Esophagus muscularis mucosa (tissue), 4 donors: ENCODE results near the gene RP9. TPM values are rescaled to one million over a fixed set of nuclear protein-coding genes. Genes with fewer than 3 reads are reported as not detected.

Source experiments
- DNase-seq: peaks from one replicate; pipeline ENCODE4 v3.0.0-alpha.2; 2017; ENCODE audit errors: extremely low spot score
- H3K27ac ChIP-seq, 4 donors: fragments of 200-600 bp; sonication (generic); replicated peaks in 1 of 4; 1 replicate in 3 of 4; 2 replicates in 1 of 4; pipeline ENCODE4 v1.5.1; 2016 to 2019; ENCODE audit warnings: mild to moderate bottlenecking in 1 of 4
- H3K27me3 ChIP-seq, 4 donors: fragments of 200-600 bp; sonication (generic); one replicate each; pipeline versions ENCODE4 v1.5.1 to v1.6.0; 2016 to 2019
- H3K36me3 ChIP-seq, 4 donors: fragments of 200-600 bp; sonication (generic); one replicate each; pipeline ENCODE4 v1.5.1; 2016 to 2019
- H3K4me1 ChIP-seq, 4 donors: fragments of 200-600 bp; sonication (generic); one replicate each; pipeline ENCODE4 v1.5.1; 2016 to 2019
- H3K4me3 ChIP-seq, 4 donors: fragments of 200-600 bp; sonication (generic); 1 replicate in 2 of 4; 2 replicates in 2 of 4; pipeline ENCODE4 v1.5.1; 2016 to 2019; ENCODE audit warnings: mild to moderate bottlenecking in 4 of 4, moderate library complexity in 1 of 4
- H3K9me3 ChIP-seq, 4 donors: fragments of 200-600 bp; sonication (generic); 1 replicate in 3 of 4; 2 replicates in 1 of 4; pipeline ENCODE4 v1.5.1; 2016 to 2019
- CTCF ChIP-seq, 3 experiments: fragments of 200-600 bp in 2 of 3; fragments of 450-650 bp in 1 of 3; sonication (generic) in 2 of 3; IDR thresholded peaks; one replicate each; pipeline ENCODE4 v1.5.1; 2017 to 2019; ENCODE audit warnings: antibody characterized with exemption in 3 of 3, mild to moderate bottlenecking in 2 of 3, moderate library complexity in 1 of 3
- EP300 ChIP-seq: sonication (generic); formaldehyde crosslinking; IDR thresholded peaks from one replicate; pipeline ENCODE4 v1.6.1; 2017; ENCODE audit warnings: antibody characterized with exemption
- POLR2A ChIP-seq: fragments of 450-650 bp; IDR thresholded peaks from one replicate; pipeline ENCODE4 v1.6.1; 2017; ENCODE audit warnings: antibody characterized with exemption, moderate library complexity, mild to moderate bottlenecking, low read depth
- POLR2AphosphoS5 ChIP-seq, 2 donors: sonication (generic); formaldehyde crosslinking; IDR thresholded peaks; one replicate each; pipeline ENCODE4 v1.6.1; 2017; ENCODE audit warnings: antibody characterized with exemption in 2 of 2
- WGBS: methylation state at CpG from one replicate; pipeline ENCODE4 v1.1.5; 2018; 5-methylcytosine and 5-hydroxymethylcytosine counted together
- intact Hi-C: fragments of 100-400 bp; cut with DNase I; formaldehyde crosslinking; loops from one replicate; pipeline ENCODE4 v1.15.1; 2023
- total RNA-seq, 4 donors: library from RNA; depleted of rRNA; stranded (reverse); fragments of >200 nt; gene quantifications; one replicate each; pipeline versions ENCODE4 v1.1.0 to v1.2.1, GENCODE V29; 2016

RP9 gene
- total RNA-seq, 4 donors from 2014 or later: 7.6 to 11.5 (median 10.1) TPM

GRCh38 chr7:33137103-33137502, 27.9 kb upstream of the RP9 start:
- Histone ChIP-seq H3K27ac (no peak overlapping the region), H3K9me3 (peaks cover 0 to 4% (median 0%) of the 10 kb centered on the region in 4 donors), H3K4me1 (peaks cover 0 to under 1% (median under 1%) of the 10 kb centered on the region in 4 donors), H3K4me3 (no peak overlapping the region), H3K27me3 (no peaks in the 10 kb centered on the region), H3K36me3 (no peaks in the 10 kb centered on the region)
- TF ChIP-seq POLR2A: no peak
- TF ChIP-seq EP300: no peak
- TF ChIP-seq CTCF (IDR thresholded peaks at IDR 0.05): no peak
- TF ChIP-seq POLR2AphosphoS5 (IDR thresholded peaks at IDR 0.05): no peak
- 91% methylated on average over 7 of the region's 15 CpGs for WGBS
- intact Hi-C loops: no loop called here
- no peak for DNase-seq

- no peaks in the 10 kb centered on the region for H3K27me3 ChIP-seq
- no peaks in the 10 kb centered on the region for H3K36me3 ChIP-seq
- DNase-seq: no peak
- peak overlapping the region; percentile 72 to 79 (median 75) for H3K4me3 ChIP-seq
- no peak overlapping the region for H3K27ac ChIP-seq
- 17% methylated on average over 3 of the region's 3 CpGs for WGBS
- peaks cover 14 to 28% (median 19%) of the 10 kb centered on the region in 4 donors for H3K4me1 ChIP-seq
- H3K9me3 ChIP-seq: no peaks in the 10 kb centered on the region
- intact Hi-C loops: no loop called here
- TF ChIP-seq EP300: no peak
- TF ChIP-seq POLR2A: no peak
- TF ChIP-seq CTCF (IDR thresholded peaks at IDR 0.05): no peak
These were observed 21.0 kb upstream of the RP9 start for GRCh38 chr7:33130184-33130583.

GRCh38 chr7:33129806-33130153, 20.6 kb upstream of the RP9 start:
- Histone ChIP-seq H3K4me3 (peak overlapping the region; percentile 72 to 79 (median 75)), H3K36me3 (no peaks in the 10 kb centered on the region), H3K4me1 (peaks cover 14 to 28% (median 19%) of the 10 kb centered on the region in 4 donors), H3K27me3 (no peaks in the 10 kb centered on the region), H3K27ac (peak overlapping the region; percentile 76 to 87 (median 85)), H3K9me3 (no peaks in the 10 kb centered on the region)
- TF ChIP-seq POLR2AphosphoS5 (IDR thresholded peaks at IDR 0.05) (no peak), CTCF (IDR thresholded peaks at IDR 0.05) (no peak), EP300 (no peak), POLR2A (no peak)
- WGBS: 0% methylated on average over 10 of the region's 11 CpGs
- DNase-seq: no peak
- intact Hi-C loops: no loop called here

GRCh38 chr7:33128990-33129805, 20.0 kb upstream of the RP9 start, which contains the start of gene BBS9:
Gene BBS9 (plus strand): TSS chr7:33129564. CDS start chr7:33146253, 16,689 bp downstream.
- peak; percentile 97 for DNase-seq
- TF ChIP-seq POLR2AphosphoS5 (IDR thresholded peaks at IDR 0.05) (peak; percentile 73 to 84), CTCF (IDR thresholded peaks at IDR 0.05) (no peak)
- H3K27me3 ChIP-seq: no peaks in the 10 kb centered on the region
- intact Hi-C loops: no loop called here
- no peaks in the 10 kb centered on the region for H3K36me3 ChIP-seq
- H3K9me3 ChIP-seq: no peaks in the 10 kb centered on the region
- peak within 1 kb of the TSS; percentile 72 to 79 (median 75) for H3K4me3 ChIP-seq
- whole genome bisulfite sequencing: 0% methylated on average over 53 of the region's 57 CpGs
- H3K4me1 ChIP-seq: peaks cover 14 to 28% (median 19%) of the 10 kb centered on the region in 4 donors
- H3K27ac ChIP-seq: peak within 1 kb of the TSS; percentile 76 to 87 (median 85)
